Ammon's horn (tissue), 1 donor: ENCODE results near the gene MYO7B.
A peak's percentile ranks its signal among the peaks of the same experiment; 100 is the strongest.

Source experiments
- DNase-seq: peaks from one replicate; pipeline ENCODE4 v3.0.0-alpha.2; 2016; ENCODE audit warnings: low spot score

MYO7B gene

GRCh38 chr2:127574656-127575055 lies 39.2 kb downstream of the MYO7B start:
- DNase-seq: no peak

- no peak for DNase-seq
Observed at GRCh38 chr2:127575185-127575765, 39.8 kb downstream of the MYO7B start.

GRCh38 chr2:127575941-127576432 lies 40.5 kb downstream of the MYO7B start:
- no peak for DNase-seq

GRCh38 chr2:127576433-127577207 lies 41.1 kb downstream of the MYO7B start:
- DNase-seq: peak; percentile 63

GRCh38 chr2:127577208-127577475 lies 41.7 kb downstream of the MYO7B start:
- no peak for DNase-seq

- DNase-seq: no peak
Observed at GRCh38 chr2:127577503-127577902, 42.0 kb downstream of the MYO7B start.

GRCh38 chr2:127577973-127578372 lies 42.5 kb downstream of the MYO7B start:
- no peak for DNase-seq

GRCh38 chr2:127578411-127578810 lies 42.9 kb downstream of the MYO7B start:
- no peak for DNase-seq

GRCh38 chr2:127579231-127579630 lies 43.7 kb downstream of the MYO7B start:
- DNase-seq: no peak

GRCh38 chr2:127580167-127581049 lies 44.9 kb downstream of the MYO7B start:
- DNase-seq: no peak

GRCh38 chr2:127581050-127581345 lies 45.5 kb downstream of the MYO7B start:
- no peak for DNase-seq

GRCh38 chr2:127581516-127582490 lies 46.3 kb downstream of the MYO7B start:
- DNase-seq: no peak

- DNase-seq: no peak
Observed at GRCh38 chr2:127582863-127583861, 47.7 kb downstream of the MYO7B start.

- DNase-seq: no peak
Observed at GRCh38 chr2:127584047-127584446, 48.6 kb downstream of the MYO7B start.

GRCh38 chr2:127584516-127585033 lies 49.1 kb downstream of the MYO7B start:
- no peak for DNase-seq

- DNase-seq: no peak
Observed at GRCh38 chr2:127585270-127585807, 49.9 kb downstream of the MYO7B start.

GRCh38 chr2:127586136-127586535 lies 50.7 kb downstream of the MYO7B start:
- DNase-seq: no peak

- DNase-seq: no peak
Observed at GRCh38 chr2:127586746-127587295, 51.3 kb downstream of the MYO7B start.

GRCh38 chr2:127588241-127588640 lies 52.8 kb downstream of the MYO7B start:
- no peak for DNase-seq

GRCh38 chr2:127589358-127589757 lies 53.9 kb downstream of the MYO7B start:
- no peak for DNase-seq
